HG03103 (cell line): ENCODE data around the gene POU2AF1.

Experiments used
- ATAC-seq: cut with Tn5 transposase; IDR thresholded peaks from one replicate; pipeline ENCODE4 v1.9.1; 2021; ENCODE audit warnings: low read depth; ENCODE audit not compliant: unreplicated experiment

Gene POU2AF1

GRCh38 chr11:111388842-111389241 is 9.8 kb upstream of the POU2AF1 start:
- ATAC-seq, result no peak

DNA sequence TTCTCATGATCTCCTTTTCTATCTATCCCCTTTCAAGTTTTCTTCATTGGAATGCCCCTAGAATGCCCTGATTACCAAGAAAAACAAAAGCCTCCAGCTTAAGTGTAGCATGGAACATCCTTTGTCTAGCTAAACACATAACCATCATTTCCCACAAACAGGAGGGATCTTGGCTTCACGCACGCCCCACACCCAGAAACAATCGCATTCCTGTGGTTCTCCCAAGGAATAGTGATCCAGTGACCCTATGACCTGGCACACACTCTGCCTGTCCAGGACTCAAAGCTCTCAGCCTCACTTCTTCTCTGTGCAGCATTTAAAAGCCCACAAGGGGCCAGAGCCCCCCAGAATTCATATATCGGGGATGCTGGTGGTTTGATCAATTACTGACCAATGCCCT is 9.3 kb upstream of the POU2AF1 start:
- ATAC-seq, result no peak

DNA sequence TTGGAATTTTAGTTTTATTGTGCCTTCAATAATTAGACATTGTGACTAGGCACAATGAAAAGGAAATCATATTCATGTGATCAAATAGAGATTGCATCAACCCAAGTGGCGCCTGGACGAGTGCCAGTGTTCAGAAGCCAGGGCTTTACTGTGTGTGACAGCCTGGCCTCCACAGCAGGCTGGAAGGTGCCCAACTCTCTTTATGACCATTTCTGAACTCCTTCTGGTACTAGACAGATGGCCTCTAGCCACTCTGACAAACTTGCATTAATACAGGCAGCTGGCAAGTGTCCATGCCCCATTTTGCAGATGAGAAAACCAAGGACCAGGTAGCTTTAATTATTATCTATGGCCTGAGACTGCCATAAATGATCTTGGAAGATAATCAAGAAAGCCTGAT is 8.3 kb upstream of the POU2AF1 start:
- ATAC-seq, result no peak

DNA sequence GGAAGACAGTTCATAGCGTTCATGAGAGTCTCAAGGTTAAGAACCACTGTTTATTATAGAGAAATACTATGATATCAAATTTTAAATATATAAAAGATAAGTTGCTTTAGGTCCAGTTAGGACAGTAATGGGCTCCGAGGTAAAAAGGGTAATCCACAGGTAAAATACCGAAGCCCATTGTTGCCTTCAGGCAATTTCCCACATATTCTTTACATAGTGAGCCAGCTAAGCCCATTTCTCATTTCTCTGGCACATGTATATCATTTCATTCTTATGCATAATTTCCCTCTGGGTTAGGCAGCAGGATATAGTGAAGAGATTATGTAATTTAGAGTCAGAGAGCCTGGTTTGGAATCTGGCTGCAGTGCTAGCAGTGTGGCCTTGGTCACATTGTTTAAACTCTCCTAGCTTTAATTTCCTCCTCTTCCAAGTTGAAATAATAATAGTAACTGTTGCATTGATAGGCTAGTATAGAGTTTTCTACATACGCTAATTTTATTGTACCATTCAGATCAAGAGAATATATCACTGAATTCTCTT is 7.6 kb upstream of the POU2AF1 start:
- no peak for ATAC-seq

GRCh38 chr11:111384494-111384893 is 5.4 kb upstream of the POU2AF1 start:
- ATAC-seq, result no peak

GRCh38 chr11:111382451-111382850 is 3.4 kb upstream of the POU2AF1 start:
- ATAC-seq, result no peak

DNA sequence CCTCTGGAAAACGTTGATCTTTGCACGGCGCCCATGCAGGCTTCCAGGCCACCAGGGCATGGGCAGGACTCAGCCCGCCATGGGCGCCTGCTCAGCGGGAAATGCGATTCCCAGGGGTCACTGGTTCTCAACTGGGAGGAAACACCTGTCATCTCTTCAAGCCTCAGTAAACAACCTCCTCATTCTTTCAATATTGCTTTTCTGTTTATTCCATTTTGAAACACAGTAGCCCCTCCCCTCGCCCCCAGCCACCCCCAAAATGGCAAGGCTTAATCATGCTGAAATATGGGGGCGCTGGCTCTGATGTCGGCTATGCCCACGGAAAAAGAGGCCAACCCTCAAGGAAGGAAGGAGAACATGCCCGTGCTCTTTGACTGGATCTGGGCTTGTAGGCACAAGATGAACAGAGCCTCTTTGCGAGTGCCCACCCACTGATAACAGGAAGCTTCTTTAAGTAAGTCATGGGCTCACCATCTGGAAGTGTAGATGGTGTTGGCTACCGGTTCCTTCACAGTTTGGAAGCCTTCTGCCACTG is 594 bp upstream of the POU2AF1 start:
- peak; percentile 37 for ATAC-seq

GRCh38 chr11:111378185-111378860 is 752 bp downstream of the POU2AF1 start:
- no peak for ATAC-seq

- ATAC-seq, result no peak
Measured at GRCh38 chr11:111376181-111376871, 2.7 kb downstream of the POU2AF1 start.

DNA sequence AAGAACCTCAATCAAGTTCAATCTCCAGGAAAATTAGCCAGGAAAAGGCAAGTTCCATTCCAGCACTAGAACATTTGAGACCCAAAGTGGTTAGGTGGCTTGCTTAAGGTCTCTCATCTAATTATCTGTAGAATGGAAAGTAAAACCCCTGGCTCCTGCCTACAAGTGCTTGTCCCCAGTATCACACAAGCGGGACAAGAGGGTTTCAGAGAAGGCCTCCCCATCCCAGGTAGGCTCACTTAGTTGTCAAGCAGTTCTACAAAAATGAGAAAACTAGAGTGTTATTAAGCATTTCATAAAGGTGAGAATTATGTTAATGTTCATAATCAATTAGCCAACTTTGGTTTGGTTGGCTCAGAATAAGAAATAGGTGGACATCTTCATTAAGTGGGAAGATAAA is 5.5 kb downstream of the POU2AF1 start:
- no peak for ATAC-seq

DNA sequence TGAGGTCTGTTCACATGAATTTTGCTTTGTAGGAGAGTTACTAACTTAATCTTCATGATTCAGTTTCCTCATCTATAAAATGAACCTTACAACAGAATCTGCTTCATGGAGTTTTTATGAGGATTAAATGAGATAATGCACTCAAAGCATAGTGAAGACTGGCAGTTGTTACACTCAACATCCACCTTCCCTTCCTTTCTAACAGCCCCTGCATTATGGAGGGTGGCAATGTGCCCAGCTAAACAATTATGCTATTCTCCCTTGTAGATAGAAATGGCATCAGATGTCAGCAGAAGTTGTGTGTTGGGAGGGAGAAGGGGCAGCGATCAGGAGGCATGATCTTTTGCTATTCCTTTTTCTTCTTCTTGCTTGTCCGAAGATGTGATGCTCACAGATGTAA is 6.5 kb downstream of the POU2AF1 start:
- no peak for ATAC-seq

DNA sequence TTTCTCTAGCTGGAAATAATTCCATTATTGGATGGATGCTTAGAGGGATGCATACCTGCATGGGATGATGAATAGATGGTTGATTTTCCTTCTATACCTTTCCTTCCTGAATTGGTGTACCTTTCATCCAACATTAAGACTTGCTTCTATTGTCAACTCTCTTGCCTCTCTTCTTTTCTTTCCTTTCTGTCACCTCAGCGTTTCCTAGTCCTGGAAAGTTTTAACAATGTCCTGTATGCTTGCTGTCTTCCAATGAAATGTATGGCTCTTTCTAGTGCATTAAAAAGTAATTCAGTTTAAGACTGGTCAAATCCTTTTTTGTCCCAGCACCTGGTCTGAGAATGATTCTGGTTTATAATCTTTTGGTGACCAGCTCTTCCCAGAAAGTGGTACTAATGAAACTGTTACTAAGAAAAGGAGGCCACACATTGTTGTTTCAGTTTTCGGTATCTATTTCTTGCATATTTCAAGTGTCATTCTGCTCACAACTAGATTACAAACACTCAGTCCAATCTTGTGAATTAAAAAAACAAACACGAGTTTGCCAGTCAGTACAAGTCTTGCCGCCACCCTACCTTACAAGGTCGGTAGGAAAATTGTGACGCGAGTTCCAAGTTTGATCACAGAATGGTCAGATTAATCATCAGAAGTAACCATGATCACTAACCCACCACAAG is 8.0 kb downstream of the POU2AF1 start:
- no peak for ATAC-seq

GRCh38 chr11:111370270-111370901 is 8.7 kb downstream of the POU2AF1 start:
- no peak for ATAC-seq

DNA sequence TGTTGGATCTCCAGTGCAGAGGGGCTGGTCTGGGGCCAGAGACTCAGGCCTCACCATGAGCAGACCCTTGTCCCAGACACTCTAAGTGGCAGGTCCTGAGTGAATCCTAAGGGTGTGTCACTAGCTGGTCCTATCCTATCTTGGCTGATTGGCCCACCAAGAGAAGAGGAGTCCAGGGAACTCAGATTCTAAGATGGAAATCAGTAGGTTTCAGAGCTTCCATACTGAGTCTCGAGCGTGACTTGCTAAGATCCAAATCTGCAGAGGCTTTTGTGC is 10.9 kb downstream of the POU2AF1 start:
- no peak for ATAC-seq

DNA sequence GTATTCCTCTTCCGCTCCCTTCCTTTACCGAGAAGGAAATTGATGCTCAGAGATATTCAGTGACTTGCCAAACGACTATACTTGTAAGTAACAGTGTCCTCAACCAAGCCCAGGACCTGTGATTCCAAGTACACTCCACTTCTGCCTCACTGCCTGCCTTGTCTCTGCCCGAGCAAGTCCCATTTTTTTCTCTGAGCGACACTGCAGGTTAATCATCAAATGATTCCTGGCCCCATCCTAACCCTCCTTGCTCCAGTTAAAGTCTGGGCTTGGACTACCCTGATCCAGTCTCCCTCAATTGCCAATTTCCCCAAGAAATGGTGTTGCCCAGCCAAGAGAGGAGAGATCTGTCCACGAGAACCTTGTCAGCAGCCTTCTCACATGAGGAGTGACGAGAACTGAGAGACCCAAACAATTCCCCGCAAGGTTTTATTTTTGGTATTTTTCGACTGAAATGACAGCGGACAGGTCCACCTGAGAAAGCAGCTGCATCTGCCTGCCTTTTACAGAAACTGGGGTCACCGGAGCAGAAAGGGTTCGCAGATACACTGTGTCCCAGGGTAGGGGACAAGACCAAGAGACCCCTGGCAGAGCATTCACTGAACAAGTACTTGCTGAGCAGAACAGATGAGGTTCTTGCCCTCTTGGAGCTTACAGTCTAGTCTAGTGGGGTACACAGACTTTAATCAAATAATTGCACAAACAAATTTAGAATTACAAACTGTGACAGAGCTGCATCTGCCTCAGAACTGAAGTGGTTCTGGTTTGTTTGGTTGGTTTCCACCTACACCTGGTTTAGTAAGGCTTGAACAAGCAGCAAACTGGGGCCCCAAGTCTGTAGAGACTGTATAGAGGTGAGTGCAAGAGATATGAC is 11.4 kb downstream of the POU2AF1 start:
- ATAC-seq, result peak; percentile 42

- no peak for ATAC-seq
Measured at GRCh38 chr11:111366560-111367410, 12.3 kb downstream of the POU2AF1 start.

- ATAC-seq, result no peak
Measured at GRCh38 chr11:111365722-111366559, 13.1 kb downstream of the POU2AF1 start.

GRCh38 chr11:111364503-111364902 is 14.6 kb downstream of the POU2AF1 start:
- no peak for ATAC-seq
